ENCODE results near the gene FKBP2.

Gene FKBP2

DNA sequence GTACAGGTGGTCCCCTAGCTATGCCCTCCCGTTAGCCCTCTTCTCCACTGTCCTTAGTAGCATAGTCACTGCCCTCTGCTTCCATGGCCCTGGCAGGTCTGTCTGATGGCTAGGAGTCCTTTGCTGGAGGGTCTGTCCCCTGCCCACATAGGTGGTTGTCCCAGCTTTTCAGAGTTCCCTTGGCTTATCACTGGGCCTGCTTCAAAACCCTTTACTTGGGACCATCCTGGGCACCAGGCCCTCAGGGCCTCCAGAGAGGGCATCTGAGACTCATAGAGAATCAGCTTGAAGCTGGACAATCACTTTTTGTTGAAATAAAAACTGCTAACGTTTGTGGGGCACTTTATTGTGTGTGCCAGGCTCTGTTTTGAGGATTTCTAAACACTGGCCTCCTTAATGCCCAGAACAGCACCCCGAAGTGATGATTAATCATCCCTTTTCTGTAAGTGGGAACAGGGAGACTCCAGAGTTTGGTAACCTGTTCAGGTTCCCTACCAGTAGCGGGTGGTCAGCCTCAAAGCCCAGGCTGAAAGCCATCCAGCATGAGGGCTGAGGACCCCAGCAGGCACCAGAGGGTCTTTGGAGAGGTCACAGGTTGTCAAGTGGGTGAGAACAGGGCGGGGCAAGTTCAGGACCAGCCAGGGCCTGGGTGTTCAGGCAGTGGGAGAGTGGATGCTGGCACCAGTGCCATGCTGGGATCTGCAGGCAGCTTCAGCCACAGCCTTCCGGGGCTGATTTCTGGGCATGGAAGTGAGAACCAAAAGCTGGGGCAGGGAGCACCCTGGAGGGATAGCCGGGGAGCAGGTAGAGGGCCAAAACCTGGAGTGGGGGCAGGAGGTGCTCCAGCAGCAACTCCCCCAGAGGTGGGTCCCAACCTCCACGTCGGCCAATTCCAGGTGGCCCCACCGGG is 49.7 kb downstream of the FKBP2 start:
- H3K4me3 ChIP-seq (replicated peaks; ENCODE audit: low read depth, low read length) = no peak overlapping the region
- no peak for DNase-seq (ENCODE audit: extremely low read depth, low read depth)
- TF ChIP-seq, protein P1, sequence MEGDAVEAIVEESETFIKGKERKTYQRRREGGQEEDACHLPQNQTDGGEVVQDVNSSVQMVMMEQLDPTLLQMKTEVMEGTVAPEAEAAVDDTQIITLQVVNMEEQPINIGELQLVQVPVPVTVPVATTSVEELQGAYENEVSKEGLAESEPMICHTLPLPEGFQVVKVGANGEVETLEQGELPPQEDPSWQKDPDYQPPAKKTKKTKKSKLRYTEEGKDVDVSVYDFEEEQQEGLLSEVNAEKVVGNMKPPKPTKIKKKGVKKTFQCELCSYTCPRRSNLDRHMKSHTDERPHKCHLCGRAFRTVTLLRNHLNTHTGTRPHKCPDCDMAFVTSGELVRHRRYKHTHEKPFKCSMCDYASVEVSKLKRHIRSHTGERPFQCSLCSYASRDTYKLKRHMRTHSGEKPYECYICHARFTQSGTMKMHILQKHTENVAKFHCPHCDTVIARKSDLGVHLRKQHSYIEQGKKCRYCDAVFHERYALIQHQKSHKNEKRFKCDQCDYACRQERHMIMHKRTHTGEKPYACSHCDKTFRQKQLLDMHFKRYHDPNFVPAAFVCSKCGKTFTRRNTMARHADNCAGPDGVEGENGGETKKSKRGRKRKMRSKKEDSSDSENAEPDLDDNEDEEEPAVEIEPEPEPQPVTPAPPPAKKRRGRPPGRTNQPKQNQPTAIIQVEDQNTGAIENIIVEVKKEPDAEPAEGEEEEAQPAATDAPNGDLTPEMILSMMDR (IDR thresholded peaks at IDR 0.05; ENCODE audit: low read depth, low read length, missing control alignments) = no peak

DNA sequence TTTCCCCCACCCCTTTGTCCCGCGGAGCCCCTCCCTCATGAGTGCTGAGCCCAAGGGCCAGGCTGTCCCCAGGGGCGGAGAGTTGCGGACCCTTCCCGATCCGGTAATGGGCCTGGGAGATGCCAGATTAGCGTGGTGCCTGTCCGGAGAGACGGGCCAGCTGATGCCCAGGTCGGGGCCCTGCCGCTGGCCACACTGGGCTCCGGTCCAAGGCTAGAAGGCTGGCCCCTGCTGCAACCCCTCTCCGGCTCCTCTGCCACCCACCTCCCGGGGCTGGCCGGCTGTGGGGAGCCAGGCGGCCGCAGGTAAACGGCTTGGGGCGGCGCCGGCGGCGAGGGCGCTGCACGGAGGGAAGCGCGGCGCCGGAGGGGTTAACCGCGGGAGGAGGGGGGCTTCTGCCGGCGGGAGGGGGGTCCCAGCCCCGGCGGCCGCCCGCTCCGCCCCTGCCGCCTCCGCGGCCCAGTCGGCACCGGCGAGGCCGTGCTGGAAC is 50.4 kb downstream of the FKBP2 start, which contains the start of gene KCNK4:
KCNK4 (plus strand) TSS at position 41 of the 490 bp plus-strand sequence. CDS start 1,717 bp downstream, outside the sequence.
- peak within 1 kb of the TSS; percentile 9; the same call in 1 of the 2 replicates for H3K4me3 ChIP-seq (replicated peaks; ENCODE audit: low read depth, low read length)
- no peak for DNase-seq (ENCODE audit: extremely low read depth, low read depth)
- TF ChIP-seq, protein P1 (IDR thresholded peaks at IDR 0.05; ENCODE audit: low read depth, low read length, missing control alignments) = no peak

DNA sequence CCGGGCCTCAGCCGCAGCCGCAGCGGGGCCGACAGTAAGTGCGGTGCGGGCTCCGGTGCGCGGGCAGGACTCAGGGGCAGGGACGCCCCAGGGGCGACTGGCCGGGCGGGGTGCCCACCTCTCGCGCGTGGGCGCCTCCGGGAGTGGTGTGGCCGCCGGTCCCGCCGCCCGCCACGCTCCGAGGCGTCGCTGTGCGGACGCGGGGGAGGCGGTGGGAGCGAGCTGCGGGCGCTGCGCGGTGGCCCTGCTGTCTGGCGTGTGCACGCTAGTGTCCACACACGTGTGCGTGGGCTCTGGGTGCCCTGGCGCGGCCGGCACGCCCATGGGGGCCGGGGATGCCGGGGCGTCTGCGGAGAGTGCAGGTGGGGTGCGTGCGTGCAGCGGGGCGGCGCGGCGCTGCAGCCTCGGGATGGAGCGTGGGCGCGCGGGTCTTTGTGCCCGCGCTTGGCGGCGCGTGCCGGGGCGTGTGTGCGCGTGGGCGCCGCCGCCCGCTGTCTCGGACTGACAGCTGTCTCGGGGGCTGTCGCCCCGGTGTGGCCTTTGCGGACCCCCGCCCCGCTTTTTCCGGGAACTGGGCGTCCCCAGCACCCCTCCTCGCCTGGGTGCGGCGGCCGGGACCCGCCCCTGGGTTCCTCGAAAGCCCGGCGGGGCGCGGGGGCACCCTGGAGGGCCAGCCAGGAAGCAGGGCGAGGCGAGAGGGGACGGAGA is 51.0 kb downstream of the FKBP2 start:
- H3K4me3 ChIP-seq (replicated peaks; ENCODE audit: low read depth, low read length) = peak overlapping the region; percentile 9; the same call in 1 of the 2 replicates

DNA sequence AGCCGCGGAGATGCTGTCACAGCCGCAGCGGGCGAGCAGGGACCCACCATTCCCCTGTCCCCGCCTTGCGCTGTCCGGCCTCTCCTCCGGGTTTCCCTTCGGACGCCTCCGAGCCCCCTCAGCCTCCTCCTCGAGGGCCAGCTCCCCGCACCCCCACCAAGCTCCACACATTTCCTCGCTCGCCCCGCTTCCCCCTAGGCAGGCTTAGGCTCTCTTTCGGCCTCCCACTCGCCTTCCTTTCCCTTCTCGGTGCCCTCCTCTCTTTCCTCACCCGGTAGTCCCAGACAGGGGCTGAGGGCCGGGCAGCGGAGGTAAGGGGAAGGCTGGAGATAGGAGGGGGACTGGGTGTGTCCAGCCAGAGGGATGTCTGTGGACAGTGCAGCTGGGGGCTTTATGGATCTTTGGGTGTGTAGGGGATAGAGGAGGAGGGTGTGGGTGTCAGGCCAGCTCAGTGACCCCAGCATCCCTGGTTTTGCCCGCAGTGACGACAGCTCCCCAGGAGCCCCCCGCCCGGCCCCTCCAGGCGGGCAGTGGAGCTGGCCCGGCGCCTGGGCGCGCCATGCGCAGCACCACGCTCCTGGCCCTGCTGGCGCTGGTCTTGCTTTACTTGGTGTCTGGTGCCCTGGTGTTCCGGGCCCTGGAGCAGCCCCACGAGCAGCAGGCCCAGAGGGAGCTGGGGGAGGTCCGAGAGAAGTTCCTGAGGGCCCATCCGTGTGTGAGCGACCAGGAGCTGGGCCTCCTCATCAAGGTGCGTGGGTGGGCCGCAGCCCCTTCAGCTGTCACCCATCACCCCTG is 51.8 kb downstream of the FKBP2 start:
- no peak for DNase-seq (ENCODE audit: extremely low read depth, low read depth)
- TF ChIP-seq, protein P1 (IDR thresholded peaks at IDR 0.05; ENCODE audit: low read depth, low read length, missing control alignments) = no peak
- peak overlapping the region; percentile 9; the same call in 1 of the 2 replicates for H3K4me3 ChIP-seq (replicated peaks; ENCODE audit: low read depth, low read length)

More for the DNA sequence above, 51.0 kb downstream of the FKBP2 start:
- no peak for DNase-seq (ENCODE audit: extremely low read depth, low read depth)
- TF ChIP-seq, protein P1 (IDR thresholded peaks at IDR 0.05; ENCODE audit: low read depth, low read length, missing control alignments) = no peak

Measured in HFF-Myc (cell line).